A673 (cell line): ENCODE data around the gene YEATS4.

ENCODE experiments used
- EZH2 ChIP-seq: fragments of 200-600 bp; sonication (generic); IDR thresholded peaks from 2 replicates; pipeline ENCODE4 v1.6.1; 2017; ENCODE audit warnings: borderline replicate concordance, low read depth, mild to moderate bottlenecking, mixed read lengths, antibody characterized with exemption, low read length; ENCODE audit not compliant: poor library complexity, severe bottlenecking
- TF ChIP-seq, protein P1 (sequence below): fragments of 300-800, 200-600 bp; sonication (generic); conservative IDR thresholded peaks from 2 replicates; pipeline ENCODE4 v1.5.1; 2017; ENCODE audit warnings: low read depth, mild to moderate bottlenecking, antibody characterized with exemption, low read length, moderate library complexity, mixed read lengths

DNA sequence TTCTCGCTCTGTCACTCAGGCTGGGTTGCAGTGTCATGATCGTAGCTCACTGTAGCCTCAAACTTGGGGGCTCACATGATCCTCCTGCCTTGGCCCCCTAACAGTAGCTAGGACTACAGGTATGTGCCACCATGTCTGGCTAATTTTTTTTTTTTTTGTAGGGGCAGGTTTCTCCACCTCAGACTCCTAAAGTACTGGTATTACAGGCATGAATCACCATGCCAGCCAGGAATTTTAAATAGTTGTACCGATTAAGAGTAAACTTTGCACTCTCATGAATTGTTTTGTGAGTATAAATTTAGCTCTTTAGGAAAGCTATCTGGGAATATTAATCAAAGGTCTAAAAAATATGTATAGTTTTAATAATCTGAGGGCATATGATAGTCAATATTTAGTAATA is 25.5 kb downstream of the YEATS4 start:
- TF ChIP-seq EZH2 = no peak
- TF ChIP-seq, protein P1, sequence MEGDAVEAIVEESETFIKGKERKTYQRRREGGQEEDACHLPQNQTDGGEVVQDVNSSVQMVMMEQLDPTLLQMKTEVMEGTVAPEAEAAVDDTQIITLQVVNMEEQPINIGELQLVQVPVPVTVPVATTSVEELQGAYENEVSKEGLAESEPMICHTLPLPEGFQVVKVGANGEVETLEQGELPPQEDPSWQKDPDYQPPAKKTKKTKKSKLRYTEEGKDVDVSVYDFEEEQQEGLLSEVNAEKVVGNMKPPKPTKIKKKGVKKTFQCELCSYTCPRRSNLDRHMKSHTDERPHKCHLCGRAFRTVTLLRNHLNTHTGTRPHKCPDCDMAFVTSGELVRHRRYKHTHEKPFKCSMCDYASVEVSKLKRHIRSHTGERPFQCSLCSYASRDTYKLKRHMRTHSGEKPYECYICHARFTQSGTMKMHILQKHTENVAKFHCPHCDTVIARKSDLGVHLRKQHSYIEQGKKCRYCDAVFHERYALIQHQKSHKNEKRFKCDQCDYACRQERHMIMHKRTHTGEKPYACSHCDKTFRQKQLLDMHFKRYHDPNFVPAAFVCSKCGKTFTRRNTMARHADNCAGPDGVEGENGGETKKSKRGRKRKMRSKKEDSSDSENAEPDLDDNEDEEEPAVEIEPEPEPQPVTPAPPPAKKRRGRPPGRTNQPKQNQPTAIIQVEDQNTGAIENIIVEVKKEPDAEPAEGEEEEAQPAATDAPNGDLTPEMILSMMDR = no peak
